HepG2 (cell line): ENCODE results near the gene C12orf60. TPM values are rescaled to one million over a fixed set of nuclear protein-coding genes. Genes with fewer than 3 reads are reported as not detected.

ENCODE experiments used
- FOXM1 ChIP-seq: sonication (generic); formaldehyde crosslinking; IDR thresholded peaks from 2 replicates; pipeline ENCODE4 v1.5.0; 2020; ENCODE audit warnings: missing genetic modification reagents
- GLI4 ChIP-seq: sonication (generic); formaldehyde crosslinking; IDR thresholded peaks from 2 replicates; pipeline ENCODE4 v1.5.1; 2020; ENCODE audit warnings: missing genetic modification reagents, mild to moderate bottlenecking, moderate library complexity, borderline replicate concordance
- HDAC2 ChIP-seq: sonication (generic); formaldehyde crosslinking; IDR thresholded peaks from 2 replicates; pipeline ENCODE4 v1.4.0; 2020; ENCODE audit warnings: missing genetic modification reagents
- KIAA2018 ChIP-seq: sonication (generic); formaldehyde crosslinking; IDR thresholded peaks from 2 replicates; pipeline ENCODE4 v1.5.0; 2020; ENCODE audit warnings: mild to moderate bottlenecking, missing genetic modification reagents, borderline replicate concordance
- KLF9 ChIP-seq: IDR thresholded peaks from 2 replicates; pipeline ENCODE4 v1.6.1; 2016; ENCODE audit warnings: low read depth
- MBNL3 ChIP-seq: fragments of 250-450 bp; sonication (Bioruptor Pico); conservative IDR thresholded peaks from 2 replicates; pipeline ENCODE4 v1.8.0; 2022; ENCODE audit warnings: mild to moderate bottlenecking, inconsistent platforms
- NFE2L1 ChIP-seq: sonication (generic); formaldehyde crosslinking; IDR thresholded peaks from 2 replicates; pipeline ENCODE4 v1.4.0; 2020; ENCODE audit warnings: missing genetic modification reagents, mild to moderate bottlenecking, borderline replicate concordance
- NFKB2 ChIP-seq: sonication (generic); formaldehyde crosslinking; IDR thresholded peaks from 2 replicates; pipeline ENCODE4 v1.4.0; 2020; ENCODE audit warnings: missing genetic modification reagents, borderline replicate concordance
- POLR2AphosphoS2 ChIP-seq: IDR thresholded peaks from 2 replicates; pipeline ENCODE4 v1.6.1; 2011; ENCODE audit warnings: low read depth, low read length, improper control_type of control experiment
- RFX3 ChIP-seq: IDR thresholded peaks from 2 replicates; pipeline ENCODE4 v1.6.1; 2016; ENCODE audit warnings: missing biosample characterization, missing genetic modification reagents
- SNRNP70 ChIP-seq: fragments of 200-400 bp; formaldehyde crosslinking; IDR thresholded peaks from 2 replicates; pipeline ENCODE4 v1.6.1; 2017; ENCODE audit warnings: mild to moderate bottlenecking, low read depth, low read length, moderate library complexity
- SP2 ChIP-seq: sonication (generic); formaldehyde crosslinking; IDR thresholded peaks from 2 replicates; pipeline ENCODE4 v1.5.1; 2020; ENCODE audit warnings: mild to moderate bottlenecking, missing genetic modification reagents
- STAG1 ChIP-seq: sonication (generic); formaldehyde crosslinking; IDR thresholded peaks from 2 replicates; pipeline ENCODE4 v1.4.0; 2020; ENCODE audit warnings: missing genetic modification reagents
- ZBTB2 ChIP-seq: sonication (generic); formaldehyde crosslinking; IDR thresholded peaks from 2 replicates; pipeline ENCODE4 v1.8.0; 2022; ENCODE audit warnings: low read depth, missing genetic modification reagents
- ZFP90 ChIP-seq: sonication (generic); formaldehyde crosslinking; IDR thresholded peaks from 2 replicates; pipeline ENCODE4 v1.8.0; 2022; ENCODE audit warnings: missing genetic modification reagents, mild to moderate bottlenecking, inconsistent platforms, borderline replicate concordance
- ZNF10 ChIP-seq: sonication (generic); formaldehyde crosslinking; IDR thresholded peaks from 2 replicates; pipeline ENCODE4 v1.4.0; 2020; ENCODE audit warnings: mild to moderate bottlenecking, low read depth, missing genetic modification reagents, borderline replicate concordance
- ZNF138 ChIP-seq: sonication (generic); formaldehyde crosslinking; IDR thresholded peaks from 2 replicates; pipeline ENCODE4 v1.5.0; 2020; ENCODE audit warnings: mild to moderate bottlenecking, low read depth, missing genetic modification reagents
- ZNF143 ChIP-seq: sonication (generic); formaldehyde crosslinking; IDR thresholded peaks from 2 replicates; pipeline ENCODE4 v1.4.0; 2020; ENCODE audit warnings: missing genetic modification reagents
- ZNF660 ChIP-seq: sonication (generic); formaldehyde crosslinking; IDR thresholded peaks from 2 replicates; pipeline ENCODE4 v1.5.1; 2020; ENCODE audit warnings: mild to moderate bottlenecking, low read depth, missing genetic modification reagents, borderline replicate concordance
- ZNF879 ChIP-seq: sonication (generic); formaldehyde crosslinking; IDR thresholded peaks from 2 replicates; pipeline ENCODE4 v1.8.1; 2023; ENCODE audit warnings: missing genetic modification reagents
- polyA plus RNA-seq, 8 experiments: library from polyadenylated mRNA; depleted of rRNA in 3 of 8; stranded (reverse) in 7 of 8; unstranded in 1 of 8; fragments of >200 nt; fragmentation: Illumina TruSeq in 4 of 8; extraction: Trizol in 4 of 8; gene quantifications; 2 replicates each; pipeline versions ENCODE4 v1.2.1 to v1.2.3, GENCODE V29; 2011 to 2016; ENCODE audit warnings: low read depth in 4 of 8, missing spikeins in 1 of 8, mixed read lengths in 1 of 8; ENCODE audit not compliant: insufficient read depth in 1 of 8
- total RNA-seq, 5 experiments: library from RNA; depleted of rRNA; stranded (reverse); fragments of >200 nt; fragmentation: Illumina TruSeq; extraction: Trizol; gene quantifications; 2 replicates each; pipeline ENCODE4 v1.2.3, GENCODE V29; 2016; ENCODE audit warnings: low read depth in 1 of 5
- TF ChIP-seq, protein P1 (sequence below): IDR thresholded peaks from 2 replicates; pipeline ENCODE4 v1.6.1; 2016; ENCODE audit warnings: mild to moderate bottlenecking

The C12orf60 gene
- total and polyA plus RNA-seq, 2 of the 13 experiments (the other 11 are each of a cell fraction or from before 2014, with no cell fraction given): 0.55 to 1.4 TPM

GRCh38 chr12:14843425-14843887 is 40.0 kb downstream of the C12orf60 start, which contains the start of gene ART4 (continued):
- TF ChIP-seq ZBTB2 (CRISPR knock-in tag) (no peak), RFX3 (CRISPR knock-in tag) (no peak), NFE2L1 (CRISPR knock-in tag) (no peak), FOXM1 (CRISPR knock-in tag) (no peak), SNRNP70 (no peak), HDAC2 (CRISPR knock-in tag) (peak; percentile 42; the same call in 1 of the 2 replicates), ZNF660 (CRISPR knock-in tag) (no peak), MBNL3 (no peak), ZNF10 (CRISPR knock-in tag) (no peak), STAG1 (CRISPR knock-in tag) (peak; percentile 6; the same call in 1 of the 2 replicates), ZNF879 (CRISPR knock-in tag) (no peak), SP2 (no peak), KIAA2018 (CRISPR knock-in tag) (no peak), NFKB2 (CRISPR knock-in tag) (no peak), ZFP90 (no peak), POLR2AphosphoS2 (no peak), ZNF138 (no peak), GLI4 (CRISPR knock-in tag) (no peak), ZNF143 (CRISPR knock-in tag) (peak; percentile 27; the same call in 1 of the 2 replicates), KLF9 (CRISPR knock-in tag) (0 out of 2 replicates have a peak, but pooled peaks have one; percentile 58)
- TF ChIP-seq, protein P1, sequence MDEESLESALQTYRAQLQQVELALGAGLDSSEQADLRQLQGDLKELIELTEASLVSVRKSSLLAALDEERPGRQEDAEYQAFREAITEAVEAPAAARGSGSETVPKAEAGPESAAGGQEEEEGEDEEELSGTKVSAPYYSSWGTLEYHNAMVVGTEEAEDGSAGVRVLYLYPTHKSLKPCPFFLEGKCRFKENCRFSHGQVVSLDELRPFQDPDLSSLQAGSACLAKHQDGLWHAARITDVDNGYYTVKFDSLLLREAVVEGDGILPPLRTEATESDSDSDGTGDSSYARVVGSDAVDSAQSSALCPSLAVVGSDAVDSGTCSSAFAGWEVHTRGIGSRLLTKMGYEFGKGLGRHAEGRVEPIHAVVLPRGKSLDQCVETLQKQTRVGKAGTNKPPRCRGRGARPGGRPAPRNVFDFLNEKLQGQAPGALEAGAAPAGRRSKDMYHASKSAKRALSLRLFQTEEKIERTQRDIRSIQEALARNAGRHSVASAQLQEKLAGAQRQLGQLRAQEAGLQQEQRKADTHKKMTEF (CRISPR knock-in tag): peak; percentile 43; the same call in 1 of the 2 replicates
